ENCODE results near the gene NOL9.

The NOL9 gene

GRCh38 chr1:6507461-6507911 lies 46.8 kb downstream of the NOL9 start:
- TF ChIP-seq, protein P1, sequence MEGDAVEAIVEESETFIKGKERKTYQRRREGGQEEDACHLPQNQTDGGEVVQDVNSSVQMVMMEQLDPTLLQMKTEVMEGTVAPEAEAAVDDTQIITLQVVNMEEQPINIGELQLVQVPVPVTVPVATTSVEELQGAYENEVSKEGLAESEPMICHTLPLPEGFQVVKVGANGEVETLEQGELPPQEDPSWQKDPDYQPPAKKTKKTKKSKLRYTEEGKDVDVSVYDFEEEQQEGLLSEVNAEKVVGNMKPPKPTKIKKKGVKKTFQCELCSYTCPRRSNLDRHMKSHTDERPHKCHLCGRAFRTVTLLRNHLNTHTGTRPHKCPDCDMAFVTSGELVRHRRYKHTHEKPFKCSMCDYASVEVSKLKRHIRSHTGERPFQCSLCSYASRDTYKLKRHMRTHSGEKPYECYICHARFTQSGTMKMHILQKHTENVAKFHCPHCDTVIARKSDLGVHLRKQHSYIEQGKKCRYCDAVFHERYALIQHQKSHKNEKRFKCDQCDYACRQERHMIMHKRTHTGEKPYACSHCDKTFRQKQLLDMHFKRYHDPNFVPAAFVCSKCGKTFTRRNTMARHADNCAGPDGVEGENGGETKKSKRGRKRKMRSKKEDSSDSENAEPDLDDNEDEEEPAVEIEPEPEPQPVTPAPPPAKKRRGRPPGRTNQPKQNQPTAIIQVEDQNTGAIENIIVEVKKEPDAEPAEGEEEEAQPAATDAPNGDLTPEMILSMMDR (IDR thresholded peaks at IDR 0.05) = no peak

- TF ChIP-seq, protein P1 (IDR thresholded peaks at IDR 0.05) = no peak
Observed at GRCh38 chr1:6507037-6507428, 47.3 kb downstream of the NOL9 start.

GRCh38 chr1:6506210-6507036 lies 47.9 kb downstream of the NOL9 start:
- TF ChIP-seq, protein P1 (IDR thresholded peaks at IDR 0.05) = no peak

DNA sequence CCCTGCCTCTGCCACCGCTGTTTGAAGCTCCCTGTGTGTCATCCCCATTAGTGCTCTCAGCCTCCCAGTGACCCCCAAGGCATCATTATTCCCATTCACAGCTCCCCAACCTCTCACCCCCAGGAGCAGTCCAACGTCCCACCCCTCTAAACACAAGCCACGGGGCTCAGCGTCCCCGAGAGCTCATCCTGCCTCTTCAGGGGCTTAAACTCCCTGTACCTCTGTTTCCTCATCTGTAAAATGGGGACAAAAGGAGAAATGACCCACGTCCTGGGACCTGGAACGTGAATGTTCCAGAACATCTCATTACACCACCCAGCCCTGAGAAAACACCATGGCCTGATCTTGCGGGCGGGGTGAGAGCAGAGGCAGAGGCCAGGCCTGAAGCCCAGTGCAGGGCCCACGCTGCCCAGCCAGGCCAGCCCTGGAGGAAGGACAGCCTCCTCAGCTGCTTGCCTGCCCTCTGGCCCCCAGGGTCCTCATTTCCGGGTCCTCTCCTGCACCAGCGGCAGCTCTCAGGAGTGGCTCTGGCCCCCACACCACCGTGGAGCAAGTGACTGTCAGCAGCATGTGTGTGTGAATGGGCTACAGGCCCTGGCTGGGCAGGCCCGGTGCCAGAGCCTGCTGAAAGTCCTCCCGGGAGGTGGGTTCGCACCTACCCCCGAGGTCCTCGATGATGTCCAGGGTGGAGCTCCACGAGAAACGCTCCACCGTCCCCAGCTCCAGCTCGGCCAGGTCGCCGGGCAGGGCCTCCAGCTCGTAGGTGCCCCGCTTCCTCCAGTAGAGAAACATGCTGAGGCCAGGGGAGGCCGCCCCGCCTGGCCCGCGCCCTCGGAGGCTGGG lies 48.7 kb downstream of the NOL9 start:
- TF ChIP-seq, protein P1 (IDR thresholded peaks at IDR 0.05) = no peak

- TF ChIP-seq, protein P1 (IDR thresholded peaks at IDR 0.05) = no peak
Observed at GRCh38 chr1:6504887-6505286, 49.4 kb downstream of the NOL9 start.

- TF ChIP-seq, protein P1 (IDR thresholded peaks at IDR 0.05) = no peak
Observed at GRCh38 chr1:6503884-6504602, 50.3 kb downstream of the NOL9 start.

Measured in LNCAP (cell line).